Measurements from ENCODE around the gene ACSS1.

ACSS1 gene

DNA sequence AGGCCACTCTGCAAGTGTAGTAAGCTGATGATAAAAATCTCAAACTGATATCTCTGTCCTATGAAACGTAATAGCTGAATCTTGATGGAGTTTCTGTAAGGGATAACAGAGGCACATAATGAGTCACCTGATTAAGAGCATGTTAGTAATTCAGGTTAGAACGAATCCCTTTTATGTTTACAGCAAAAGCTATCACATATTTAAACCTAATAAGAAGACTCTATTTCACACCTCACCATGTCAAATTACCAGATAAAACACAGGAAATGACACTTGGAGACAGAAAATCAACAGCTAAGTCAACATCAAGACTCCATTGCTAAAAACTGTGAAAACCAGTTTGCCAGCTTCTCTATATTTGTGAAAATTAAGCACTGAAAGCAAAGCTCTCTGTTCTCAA is 97.1 kb downstream of the ACSS1 start:
- no peak overlapping the region for H3K9ac ChIP-seq (ENCODE audit: insufficient read length)
- TF ChIP-seq POLR2AphosphoS5 (IDR thresholded peaks at IDR 0.05; ENCODE audit: borderline replicate concordance, low read depth, low read length): no peak
- no peak for TF ChIP-seq EZH2 (IDR thresholded peaks at IDR 0.05)
- TF ChIP-seq FOXP2 (optimal IDR thresholded peaks at IDR 0.05; ENCODE audit: control extremely low read depth, extremely low read length, insufficient read depth): no peak
- DNase-seq (ENCODE audit: low read depth, low spot score): no peak
- no peak overlapping the region for H3K4me3 ChIP-seq
- no peaks in the 10 kb centered on the region for H3K9me3 ChIP-seq (ENCODE audit: low read depth, low read length)
- no peaks in the 10 kb centered on the region; the same call in 1 of the 2 replicates for H3K36me3 ChIP-seq (ENCODE audit: insufficient read depth, low read length)
- no peak overlapping the region for H3K27ac ChIP-seq

- TF ChIP-seq FOXP2 (optimal IDR thresholded peaks at IDR 0.05; ENCODE audit: control extremely low read depth, extremely low read length, insufficient read depth) (no peak), EZH2 (IDR thresholded peaks at IDR 0.05) (no peak), POLR2AphosphoS5 (IDR thresholded peaks at IDR 0.05; ENCODE audit: borderline replicate concordance, low read depth, low read length) (no peak)
- no peak overlapping the region for H3K4me3 ChIP-seq
- no peak overlapping the region for H3K9ac ChIP-seq (ENCODE audit: insufficient read length)
- no peak for DNase-seq (ENCODE audit: low read depth, low spot score)
- no peaks in the 10 kb centered on the region for H3K9me3 ChIP-seq (ENCODE audit: low read depth, low read length)
- no peaks in the 10 kb centered on the region; the same call in 1 of the 2 replicates for H3K36me3 ChIP-seq (ENCODE audit: insufficient read depth, low read length)
- no peak overlapping the region for H3K27ac ChIP-seq
Measured at GRCh38 chr20:24960302-24960801, 97.6 kb downstream of the ACSS1 start.

GRCh38 chr20:24959591-24960301 is 98.2 kb downstream of the ACSS1 start:
- H3K9ac ChIP-seq (ENCODE audit: insufficient read length): no peak overlapping the region
- TF ChIP-seq EZH2 (IDR thresholded peaks at IDR 0.05): no peak
- TF ChIP-seq POLR2AphosphoS5 (IDR thresholded peaks at IDR 0.05; ENCODE audit: borderline replicate concordance, low read depth, low read length): no peak
- TF ChIP-seq FOXP2 (optimal IDR thresholded peaks at IDR 0.05; ENCODE audit: control extremely low read depth, extremely low read length, insufficient read depth): no peak
- H3K27ac ChIP-seq: no peak overlapping the region
- no peaks in the 10 kb centered on the region for H3K9me3 ChIP-seq (ENCODE audit: low read depth, low read length)
- DNase-seq (ENCODE audit: low read depth, low spot score): no peak
- no peak overlapping the region for H3K4me3 ChIP-seq
- no peaks in the 10 kb centered on the region; the same call in 1 of the 2 replicates for H3K36me3 ChIP-seq (ENCODE audit: insufficient read depth, low read length)

- H3K9ac ChIP-seq (ENCODE audit: insufficient read length): no peak overlapping the region
- TF ChIP-seq POLR2AphosphoS5 (IDR thresholded peaks at IDR 0.05; ENCODE audit: borderline replicate concordance, low read depth, low read length) (no peak), EZH2 (IDR thresholded peaks at IDR 0.05) (no peak), FOXP2 (optimal IDR thresholded peaks at IDR 0.05; ENCODE audit: control extremely low read depth, extremely low read length, insufficient read depth) (no peak)
- DNase-seq (ENCODE audit: low read depth, low spot score): no peak
- no peaks in the 10 kb centered on the region; the same call in 1 of the 2 replicates for H3K36me3 ChIP-seq (ENCODE audit: insufficient read depth, low read length)
- no peak overlapping the region for H3K27ac ChIP-seq
- no peaks in the 10 kb centered on the region for H3K9me3 ChIP-seq (ENCODE audit: low read depth, low read length)
- H3K4me3 ChIP-seq: no peak overlapping the region
Measured at GRCh38 chr20:24958506-24959385, 99.2 kb downstream of the ACSS1 start.

- DNase-seq (ENCODE audit: low read depth, low spot score): no peak
- H3K27ac ChIP-seq: no peak overlapping the region
- H3K4me3 ChIP-seq: no peak overlapping the region
- TF ChIP-seq EZH2 (IDR thresholded peaks at IDR 0.05): no peak
- no peak for TF ChIP-seq POLR2AphosphoS5 (IDR thresholded peaks at IDR 0.05; ENCODE audit: borderline replicate concordance, low read depth, low read length)
- no peak for TF ChIP-seq FOXP2 (optimal IDR thresholded peaks at IDR 0.05; ENCODE audit: control extremely low read depth, extremely low read length, insufficient read depth)
- no peaks in the 10 kb centered on the region for H3K9me3 ChIP-seq (ENCODE audit: low read depth, low read length)
- no peaks in the 10 kb centered on the region for H3K36me3 ChIP-seq (ENCODE audit: insufficient read depth, low read length)
- no peak overlapping the region for H3K9ac ChIP-seq (ENCODE audit: insufficient read length)
Measured at GRCh38 chr20:24957326-24958016, 100.5 kb downstream of the ACSS1 start.

All from SK-N-MC (cell line).